GM15510 (cell line): ENCODE measurements around the gene TMEM42.

Experiments
- POLR2A ChIP-seq: IDR thresholded peaks from 3 replicates; pipeline ENCODE4 v1.6.1; 2011; ENCODE audit warnings: borderline replicate concordance; ENCODE audit not compliant: insufficient read length; ENCODE audit errors: extremely low read depth

The TMEM42 gene

DNA sequence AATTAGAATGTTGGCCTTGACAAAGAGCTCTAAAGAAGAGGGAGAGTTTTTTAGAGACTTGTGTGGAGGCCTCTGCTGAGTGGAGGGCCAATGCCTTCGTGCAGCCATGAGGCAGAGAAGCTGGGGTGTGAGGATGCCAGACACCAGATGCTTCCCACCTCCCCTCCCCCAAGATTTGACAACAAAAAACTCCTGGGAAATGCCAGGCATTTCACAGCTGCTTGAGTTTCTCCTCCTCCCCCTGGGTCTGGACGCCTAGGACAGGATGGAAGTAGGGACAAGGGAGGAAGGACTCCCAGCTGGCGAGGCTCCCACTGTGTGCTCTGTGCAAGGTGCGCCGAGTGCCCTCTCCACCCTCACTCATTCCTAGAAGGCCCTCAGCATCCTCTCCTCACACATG lies 32.8 kb downstream of the TMEM42 start:
- no peak for TF ChIP-seq POLR2A

- TF ChIP-seq POLR2A = no peak
Measured at GRCh38 chr3:44896440-44896839, 34.7 kb downstream of the TMEM42 start.

DNA sequence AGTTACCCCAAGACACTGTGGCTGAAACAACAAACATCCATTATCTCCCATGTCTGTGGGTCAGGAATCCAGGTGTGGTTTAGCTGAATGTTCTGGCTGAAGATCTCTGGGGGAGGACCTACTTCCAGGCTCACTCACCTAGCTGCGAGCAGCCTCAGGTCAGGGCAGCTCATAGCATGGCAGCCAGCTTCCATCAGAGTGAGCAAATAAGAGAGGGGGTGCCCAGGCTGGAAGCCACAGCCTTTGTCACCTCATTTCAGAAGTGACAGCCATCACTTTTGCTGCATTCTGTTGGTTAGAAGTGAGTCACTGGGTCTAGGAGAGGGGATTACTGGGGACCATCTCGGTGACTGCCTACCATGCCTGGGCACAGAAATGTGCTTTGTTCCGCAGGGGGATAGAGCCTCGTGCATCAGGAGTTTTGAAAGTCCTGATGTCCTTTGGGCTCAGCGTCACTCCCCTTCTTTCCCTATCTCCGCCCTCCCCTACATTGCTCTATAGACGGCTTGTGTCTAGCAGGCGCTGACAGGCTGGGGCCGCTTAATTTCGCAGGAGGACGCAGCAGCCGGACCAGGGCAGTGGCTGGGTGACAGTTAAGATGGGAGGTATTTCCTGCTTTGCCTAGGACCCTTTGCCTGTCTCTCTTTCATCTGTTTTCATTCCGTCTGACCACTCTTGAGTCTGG lies 38.1 kb downstream of the TMEM42 start:
- TF ChIP-seq POLR2A = no peak

- TF ChIP-seq POLR2A = no peak
Measured at GRCh38 chr3:44902628-44903027, 40.9 kb downstream of the TMEM42 start.

GRCh38 chr3:44903314-44903713 lies 41.6 kb downstream of the TMEM42 start:
- no peak for TF ChIP-seq POLR2A

DNA sequence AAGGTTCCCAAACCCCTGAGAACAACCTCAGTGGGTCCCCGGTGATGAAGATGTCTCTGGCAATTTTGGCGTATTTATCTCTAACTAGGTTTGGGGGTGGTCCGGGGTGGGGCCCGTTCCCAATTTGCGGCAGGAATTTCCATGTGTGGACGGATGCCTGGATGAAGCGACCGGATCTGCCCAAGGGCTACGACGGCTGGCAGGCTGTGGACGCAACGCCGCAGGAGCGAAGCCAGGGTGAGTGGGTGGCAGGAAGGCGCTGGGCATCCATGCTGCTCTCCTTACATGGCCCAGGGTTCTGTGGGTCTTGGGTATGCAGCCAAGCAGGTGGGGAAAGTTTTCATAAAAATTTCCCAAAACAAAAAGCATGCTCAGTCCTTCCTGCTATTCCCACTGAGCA lies 42.0 kb downstream of the TMEM42 start:
- no peak for TF ChIP-seq POLR2A

- TF ChIP-seq POLR2A = no peak
Measured at GRCh38 chr3:44905446-44906157, 43.9 kb downstream of the TMEM42 start.

GRCh38 chr3:44906997-44907396 lies 45.3 kb downstream of the TMEM42 start:
- no peak for TF ChIP-seq POLR2A

DNA sequence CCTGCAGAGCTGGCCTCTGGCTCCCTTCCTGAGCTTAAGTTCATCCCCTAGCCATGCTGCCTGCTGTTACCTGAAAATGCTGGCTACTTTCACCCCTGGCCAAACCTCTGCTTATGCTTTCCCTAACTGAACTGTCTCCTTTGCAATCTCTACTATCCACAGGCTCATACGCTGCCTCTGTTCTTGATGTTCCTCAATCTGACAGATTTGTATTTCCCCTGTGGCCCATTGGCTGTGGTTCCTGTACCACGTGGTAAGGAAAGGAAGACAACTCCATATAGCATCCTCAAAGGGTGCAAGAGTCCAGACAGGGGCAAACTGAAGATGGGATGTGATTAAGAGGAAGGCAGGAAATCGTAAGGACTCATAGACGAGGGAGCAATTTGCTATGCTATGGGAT lies 45.9 kb downstream of the TMEM42 start:
- no peak for TF ChIP-seq POLR2A

DNA sequence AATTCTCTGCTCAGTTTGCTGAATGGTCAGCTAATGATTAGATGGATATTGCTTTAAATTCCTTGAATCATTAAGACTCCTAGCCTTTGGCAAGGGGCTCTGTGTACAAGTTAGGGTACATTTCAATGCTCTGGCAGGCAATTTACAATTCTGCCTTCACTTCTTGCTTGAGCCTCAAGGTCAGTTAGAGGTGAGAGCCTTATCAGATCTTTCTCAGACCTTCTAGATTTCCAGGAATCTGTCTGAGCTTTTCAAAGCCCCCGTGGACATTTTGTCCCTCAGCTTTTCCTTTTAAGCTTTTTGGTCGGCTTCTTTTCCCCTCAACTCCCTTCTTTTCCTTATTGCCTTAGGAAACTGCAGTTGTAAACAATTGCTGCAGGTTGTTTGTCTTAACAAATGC lies 47.4 kb downstream of the TMEM42 start:
- no peak for TF ChIP-seq POLR2A

DNA sequence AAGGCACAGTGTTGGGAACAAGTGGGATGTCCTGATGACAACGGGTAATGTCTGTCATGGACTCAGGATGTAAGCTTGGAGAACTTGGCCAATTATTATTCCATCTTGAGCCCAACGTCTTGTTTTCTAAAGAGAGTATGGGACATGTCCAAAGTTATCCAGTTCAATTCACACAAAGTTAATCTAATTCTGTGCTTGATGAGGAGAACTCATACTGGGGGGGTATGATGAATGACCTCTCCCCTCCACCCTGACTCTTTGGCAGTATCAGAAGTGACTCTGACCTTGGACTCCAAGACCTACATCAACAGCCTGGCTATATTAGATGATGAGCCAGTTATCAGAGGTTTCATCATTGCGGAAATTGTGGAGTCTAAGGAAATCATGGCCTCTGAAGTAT lies 49.0 kb downstream of the TMEM42 start:
- TF ChIP-seq POLR2A = no peak

- no peak for TF ChIP-seq POLR2A
Measured at GRCh38 chr3:44913868-44914468, 52.3 kb downstream of the TMEM42 start.

- TF ChIP-seq POLR2A = no peak
Measured at GRCh38 chr3:44914936-44915335, 53.2 kb downstream of the TMEM42 start.
